HCT116 (cell line): ENCODE results near the gene DIP2B. TPM values are rescaled to one million over a fixed set of nuclear protein-coding genes. Genes with fewer than 3 reads are reported as not detected.
"Not testable (repeated sequence)": the region's sequence is repeated elsewhere in the genome, so short reads cannot be mapped to it uniquely, and the experiment has no call there.

ENCODE experiments used
- ATAC-seq: fragments of 200-7000 bp; cut with Tn5 transposase; 2 replicates; pipeline ENCODE4 v1.9.1; 2020; ENCODE audit warnings: mild to moderate bottlenecking, moderate library complexity
- BruUV-seq: library from RNA; stranded (reverse); fragments of 400-500 nt; replicated peaks from 2 replicates; lab custom pipeline; 2021; lab: Mats Ljungman, UMichigan
- CTCF ChIA-PET: fragments of 300-600 bp; sonication (Branson Sonifier 250); formaldehyde crosslinking; loops from one replicate; lab custom pipeline; 2021; ENCODE audit warnings: antibody characterized with exemption; lab: Charles Lee
- POLR2A ChIA-PET: fragments of 300-600, 350-600 bp; sonication (Branson Sonifier 250); formaldehyde crosslinking; loops from one replicate; lab custom pipeline; 2021; ENCODE audit warnings: antibody characterized with exemption; lab: Charles Lee
- RAD21 ChIA-PET, 2 experiments: fragments of 300-600 bp; sonication (Branson Sonifier 250); formaldehyde crosslinking; loops; one replicate each; lab custom pipeline; 2023; ENCODE audit warnings: low total read pairs in 2 of 2; ENCODE audit not compliant: uncharacterized antibody in 2 of 2, unreplicated experiment in 2 of 2, low non-redundant PET in 1 of 2; lab: Charles Lee
- DNase-seq: peaks from one replicate; pipeline ENCODE4 v3.0.0-alpha.2; 2010; ENCODE audit warnings: low read depth, low spot score
- H2AFZ ChIP-seq: fragments of 200-600 bp; shearing (Covaris generic), sonication (generic); 2 replicates; pipeline ENCODE4 v1.6.1; 2017; ENCODE audit warnings: low read depth, mixed run types, mixed read lengths, antibody characterized with exemption, low read length; ENCODE audit not compliant: poor library complexity, severe bottlenecking
- H3K27ac ChIP-seq: 2 replicates; pipeline ENCODE4 v1.5.1; 2012; ENCODE audit warnings: low read depth, low read length
- H3K27me3 ChIP-seq: fragments of 200-600 bp; sonication (generic); 2 replicates; pipeline ENCODE4 v1.6.1; 2016; ENCODE audit warnings: mixed run types, low read length, mixed read lengths; ENCODE audit not compliant: insufficient read depth
- H3K36me3 ChIP-seq, 2 experiments: fragments of 200-500 bp in 1 of 2; fragments of 200-600 bp in 1 of 2; sonication (Bioruptor generic) in 1 of 2; sonication (generic) in 1 of 2; 2 replicates each; pipeline versions ENCODE4 v1.5.1 to v1.6.1; 2014 to 2016; ENCODE audit warnings: low read length in 2 of 2, inconsistent platforms in 1 of 2, mixed read lengths in 1 of 2, mixed run types in 1 of 2; ENCODE audit not compliant: insufficient read depth in 2 of 2, control insufficient read depth in 1 of 2
- H3K4me1 ChIP-seq, 2 experiments: fragments of 200-600 bp in 1 of 2; sonication (generic) in 1 of 2; 2 replicates each; pipeline versions ENCODE4 v1.5.1 to v1.6.1; 2012 to 2017; ENCODE audit warnings: low read length in 2 of 2, inconsistent platforms in 1 of 2, mild to moderate bottlenecking in 1 of 2, mixed read lengths in 1 of 2, mixed run types in 1 of 2, moderate library complexity in 1 of 2; ENCODE audit not compliant: insufficient read depth in 2 of 2, control insufficient read depth in 1 of 2
- H3K4me2 ChIP-seq: fragments of 200-600 bp; sonication (generic); 2 replicates; pipeline ENCODE4 v1.6.1; 2017; ENCODE audit warnings: mixed run types, low read length, mixed read lengths
- H3K4me3 ChIP-seq, 2 experiments: fragments of 200-600 bp in 1 of 2; sonication (generic) in 1 of 2; replicated peaks in 1 of 2; 2 replicates each; pipeline ENCODE4 v1.5.1; 2011 to 2016; ENCODE audit warnings: low read length in 2 of 2, control low read depth in 1 of 2, low read depth in 1 of 2, mild to moderate bottlenecking in 1 of 2, mixed read lengths in 1 of 2, mixed run types in 1 of 2
- H3K79me2 ChIP-seq: fragments of 200-600 bp; sonication (generic); 2 replicates; pipeline ENCODE4 v1.6.1; 2017; ENCODE audit warnings: mild to moderate bottlenecking, mixed run types, low read length, moderate library complexity, mixed read lengths; ENCODE audit not compliant: insufficient read depth
- H3K9ac ChIP-seq: fragments of 200-600 bp; sonication (generic); 2 replicates; pipeline ENCODE4 v1.6.1; 2016; ENCODE audit warnings: low read length, mixed read lengths
- H3K9me2 ChIP-seq: fragments of 200-600 bp; sonication (generic), shearing (Covaris generic); 2 replicates; pipeline ENCODE4 v1.6.1; 2017; ENCODE audit warnings: mixed run types, mild to moderate bottlenecking, moderate library complexity; ENCODE audit not compliant: insufficient read depth
- H3K9me3 ChIP-seq, 2 experiments: fragments of 200-500 bp in 1 of 2; fragments of 200-600 bp in 1 of 2; sonication (Bioruptor generic) in 1 of 2; sonication (generic) in 1 of 2; 2 replicates each; pipeline ENCODE4 v1.6.1; 2014 to 2017; ENCODE audit warnings: low read length in 2 of 2, mixed read lengths in 2 of 2, inconsistent platforms in 1 of 2, low read depth in 1 of 2, mild to moderate bottlenecking in 1 of 2, mixed run types in 1 of 2, moderate library complexity in 1 of 2; ENCODE audit not compliant: control insufficient read depth in 1 of 2, insufficient read depth in 1 of 2
- H4K20me1 ChIP-seq: fragments of 200-600 bp; sonication (generic), shearing (Covaris generic); 2 replicates; pipeline ENCODE4 v1.6.1; 2017; ENCODE audit warnings: mixed run types, mild to moderate bottlenecking, moderate library complexity; ENCODE audit not compliant: insufficient read depth
- ATF3 ChIP-seq: IDR thresholded peaks from 2 replicates; pipeline ENCODE4 v1.6.1; 2012
- CBX3 ChIP-seq: IDR thresholded peaks from 2 replicates; pipeline ENCODE4 v1.6.1; 2012; ENCODE audit warnings: low read depth
- CEBPB ChIP-seq: IDR thresholded peaks from 2 replicates; pipeline ENCODE4 v1.6.1; 2012; ENCODE audit warnings: low read depth
- CTCF ChIP-seq, 3 experiments: fragments of 200-600 bp in 1 of 3; sonication (generic) in 1 of 3; IDR thresholded peaks in 2 of 3; conservative IDR thresholded peaks in 1 of 3; 2 replicates each; pipeline ENCODE4 v1.5.1; 2012 to 2017; ENCODE audit warnings: low read depth in 2 of 3, low read length in 2 of 3, antibody characterized with exemption in 1 of 3, borderline replicate concordance in 1 of 3, control low read depth in 1 of 3, mild to moderate bottlenecking in 1 of 3, mixed read lengths in 1 of 3, mixed run types in 1 of 3, moderate library complexity in 1 of 3; ENCODE audit not compliant: insufficient read depth in 1 of 3
- EGR1 ChIP-seq: IDR thresholded peaks from 2 replicates; pipeline ENCODE4 v1.6.1; 2012; ENCODE audit warnings: low read depth
- ELF1 ChIP-seq: IDR thresholded peaks from 2 replicates; pipeline ENCODE4 v1.6.1; 2012; ENCODE audit warnings: low read depth, borderline replicate concordance
- EZH2phosphoT487 ChIP-seq: fragments of 200-600 bp; IDR thresholded peaks from 2 replicates; pipeline ENCODE4 v1.6.1; 2018; ENCODE audit warnings: antibody characterized with exemption, borderline replicate concordance
- FOSL1 ChIP-seq: IDR thresholded peaks from 2 replicates; pipeline ENCODE4 v1.6.1; 2012; ENCODE audit warnings: low read depth
- JUND ChIP-seq: IDR thresholded peaks from 2 replicates; pipeline ENCODE4 v1.6.1; 2012
- MAX ChIP-seq: IDR thresholded peaks from 2 replicates; pipeline ENCODE4 v1.6.1; 2012
- POLR2AphosphoS5 ChIP-seq: IDR thresholded peaks from 2 replicates; pipeline ENCODE4 v1.6.1; 2011; ENCODE audit warnings: mild to moderate bottlenecking, low read depth, low read length, moderate library complexity
- RAD21 ChIP-seq: IDR thresholded peaks from 2 replicates; pipeline ENCODE4 v1.6.1; 2012; ENCODE audit warnings: low read depth, mild to moderate bottlenecking
- SP1 ChIP-seq: IDR thresholded peaks from 2 replicates; pipeline ENCODE4 v1.6.1; 2012; ENCODE audit warnings: low read depth
- ZBTB33 ChIP-seq: IDR thresholded peaks from 2 replicates; pipeline ENCODE4 v1.6.1; 2011; ENCODE audit warnings: mild to moderate bottlenecking, low read length, moderate library complexity; ENCODE audit not compliant: insufficient replicate concordance; ENCODE audit errors: extremely low read depth
- ZFX ChIP-seq: fragments of 450-650 bp; IDR thresholded peaks from 2 replicates; pipeline ENCODE4 v1.6.1; 2017
- ZNF274 ChIP-seq: fragments of 200-500 bp; sonication (Bioruptor generic); IDR thresholded peaks from 2 replicates; pipeline ENCODE4 v1.6.1; 2014; ENCODE audit warnings: mild to moderate bottlenecking, low read depth, low read length, inconsistent platforms
- intact Hi-C: fragments of 100-400 bp; cut with micrococcal nuclease; formaldehyde crosslinking; loops from 2 replicates; pipeline ENCODE4 v1.10.0; 2022
- total RNA-seq: library from RNA; stranded (reverse); gene quantifications from one replicate; pipeline ENCODE4 v1.2.1, GENCODE V29; 2021; ENCODE audit not compliant: unreplicated experiment

DIP2B gene
- total RNA-seq, 1 experiment from 2014 or later, result 32.3 TPM

GRCh38 chr12:50556796-50557195 lies 52.0 kb downstream of the DIP2B start:
- ATAC-seq (peak; percentile 89), DNase-seq (peak; percentile 82)
- Histone ChIP-seq H3K4me1 (peaks cover 33 to 57% of the 10 kb centered on the region in 2 experiments), H3K4me3 (peak overlapping the region in 1 of 2 experiments; percentile 23; a peak in 2 of 4 replicates), H3K79me2 (peaks cover 74% of the 10 kb centered on the region), H3K9ac (peak overlapping the region; percentile 26), H3K4me2 (peak overlapping the region; percentile 68), H3K27ac (peak overlapping the region; percentile 94)
- H3K9me3 ChIP-seq, H3K27me3 ChIP-seq, CTCF ChIA-PET, intact Hi-C loops, H4K20me1 ChIP-seq, POLR2A ChIA-PET, H3K9me2 ChIP-seq, H3K36me3 ChIP-seq, BruUV-seq, RAD21 ChIA-PET, H2AFZ ChIP-seq: not testable (repeated sequence)
- TF ChIP-seq POLR2AphosphoS5 (peak; percentile 26; the same call in 1 of the 2 replicates), CEBPB (peak; percentile 77), SP1 (peak; percentile 68), JUND (peak; percentile 87), FOSL1 (peak; percentile 85), RAD21 (0 out of 2 replicates have a peak, but pooled peaks have one; percentile 19), MAX (peak; percentile 34; the same call in 1 of the 2 replicates)

- DNase-seq (no peak), ATAC-seq (no peak)
- H3K4me2 ChIP-seq, result peak overlapping the region; percentile 68
- H3K36me3 ChIP-seq, result no peaks in the 10 kb centered on the region
- no peaks in the 10 kb centered on the region for H3K9me2 ChIP-seq
- H2AFZ ChIP-seq, result no peak overlapping the region
- no peaks in the 10 kb centered on the region for H3K9me3 ChIP-seq
- CTCF ChIA-PET, result no interaction called here
- H3K27me3 ChIP-seq, result no peaks in the 10 kb centered on the region
- TSS peak; percentile 78 for BruUV-seq
- peak overlapping the region; percentile 9 to 23; a peak in 3 of 4 replicates for H3K4me3 ChIP-seq
- peak overlapping the region; percentile 26 for H3K9ac ChIP-seq
- H4K20me1 ChIP-seq, result no peaks in the 10 kb centered on the region
- peaks cover 33 to 57% of the 10 kb centered on the region in 2 experiments for H3K4me1 ChIP-seq
- intact Hi-C loops, result no loop called here
- H3K27ac ChIP-seq, result peak overlapping the region; percentile 94
- POLR2A ChIA-PET, result no interaction called here
- peaks cover 77% of the 10 kb centered on the region for H3K79me2 ChIP-seq
- RAD21 ChIA-PET, result no interaction called here
- TF ChIP-seq CBX3 (no peak), SP1 (no peak), ATF3 (no peak), ELF1 (no peak), EGR1 (no peak), ZNF274 (no peak), ZFX (no peak), EZH2phosphoT487 (no peak), CEBPB (no peak), CTCF (IDR thresholded peaks at IDR 0.05 in 2 of 3, conservative IDR thresholded peaks at IDR 0.05 in 1 of 3; ENCODE audit: borderline replicate concordance in 1 of 3, insufficient read depth in 1 of 3, low read depth in 2 of 3, low read length in 2 of 3) (no peak), FOSL1 (no peak), ZBTB33 (no peak)
These were observed 52.6 kb downstream of the DIP2B start for GRCh38 chr12:50557421-50557820.
